ENCODE results near the gene CAB39. TPM values are rescaled to one million over a fixed set of nuclear protein-coding genes. Genes with fewer than 3 reads are reported as not detected.

Gene CAB39
- total RNA-seq, 1 experiment from 2014 or later: 86.1 TPM

DNA sequence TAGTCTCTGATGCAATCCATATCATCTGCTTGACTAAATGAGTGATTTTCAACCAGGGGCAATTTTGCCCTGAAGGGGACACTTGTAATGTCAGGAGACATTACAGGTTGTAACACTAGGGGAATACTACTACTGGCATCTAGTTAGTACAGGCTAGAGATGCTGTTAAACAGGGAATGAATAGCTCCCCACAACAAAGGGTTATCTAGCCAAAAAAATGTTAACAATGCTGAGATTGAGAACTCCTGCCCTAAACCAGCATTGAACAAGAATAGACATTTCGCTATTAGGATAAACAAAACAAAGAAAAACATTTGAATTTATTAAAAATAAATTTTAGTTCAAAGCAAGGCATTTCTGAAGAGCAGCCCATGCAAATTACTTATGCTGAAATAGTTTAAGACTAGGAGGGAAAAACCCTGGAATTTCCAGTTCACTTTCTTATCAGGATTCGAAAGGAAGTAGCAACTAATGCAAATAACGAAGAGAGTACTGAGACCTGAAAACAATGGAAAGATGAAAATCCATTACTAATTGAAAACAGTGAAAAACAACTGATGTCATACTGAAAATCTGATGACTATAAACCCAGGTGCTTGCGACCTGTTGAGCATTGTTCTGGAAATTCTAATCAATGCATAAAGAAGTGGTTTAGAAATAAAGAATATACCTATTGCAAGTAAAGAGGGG is 53.1 kb downstream of the CAB39 start:
- no peak for DNase-seq
- no TSS peak for BruUV-seq (replicated peaks)
- Histone ChIP-seq H3K4me3 (no peak overlapping the region), H3K9me3 (ENCODE audit: insufficient read depth, low read depth) (peaks cover 9% of the 10 kb centered on the region; the same call in 1 of the 2 replicates), H3F3A (ENCODE audit: insufficient read depth, low read depth) (peaks cover 35% of the 10 kb centered on the region), H3K27ac (no peak overlapping the region), H4K20me1 (ENCODE audit: insufficient read depth) (no peaks in the 10 kb centered on the region; the same call in 1 of the 2 replicates), H3K27me3 (ENCODE audit: insufficient read depth, low read depth) (no peaks in the 10 kb centered on the region), H3K9me2 (ENCODE audit: insufficient read depth) (no peaks in the 10 kb centered on the region), H3K79me2 (ENCODE audit: low read depth) (peaks cover 48% of the 10 kb centered on the region), H3K4me1 (replicated peaks; ENCODE audit: insufficient read depth) (no peaks in the 10 kb centered on the region), H3K36me3 (ENCODE audit: low read depth) (peaks cover 60% of the 10 kb centered on the region), H3K4me2 (no peak overlapping the region), H2AFZ (no peak overlapping the region)
- TF ChIP-seq, protein P1, sequence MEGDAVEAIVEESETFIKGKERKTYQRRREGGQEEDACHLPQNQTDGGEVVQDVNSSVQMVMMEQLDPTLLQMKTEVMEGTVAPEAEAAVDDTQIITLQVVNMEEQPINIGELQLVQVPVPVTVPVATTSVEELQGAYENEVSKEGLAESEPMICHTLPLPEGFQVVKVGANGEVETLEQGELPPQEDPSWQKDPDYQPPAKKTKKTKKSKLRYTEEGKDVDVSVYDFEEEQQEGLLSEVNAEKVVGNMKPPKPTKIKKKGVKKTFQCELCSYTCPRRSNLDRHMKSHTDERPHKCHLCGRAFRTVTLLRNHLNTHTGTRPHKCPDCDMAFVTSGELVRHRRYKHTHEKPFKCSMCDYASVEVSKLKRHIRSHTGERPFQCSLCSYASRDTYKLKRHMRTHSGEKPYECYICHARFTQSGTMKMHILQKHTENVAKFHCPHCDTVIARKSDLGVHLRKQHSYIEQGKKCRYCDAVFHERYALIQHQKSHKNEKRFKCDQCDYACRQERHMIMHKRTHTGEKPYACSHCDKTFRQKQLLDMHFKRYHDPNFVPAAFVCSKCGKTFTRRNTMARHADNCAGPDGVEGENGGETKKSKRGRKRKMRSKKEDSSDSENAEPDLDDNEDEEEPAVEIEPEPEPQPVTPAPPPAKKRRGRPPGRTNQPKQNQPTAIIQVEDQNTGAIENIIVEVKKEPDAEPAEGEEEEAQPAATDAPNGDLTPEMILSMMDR (conservative IDR thresholded peaks at IDR 0.05): no peak
- no peak for TF ChIP-seq EZH2 (IDR thresholded peaks at IDR 0.05; ENCODE audit: low read depth)
- ChIA-PET CTCF (interaction anchor here (0.6 kb wide), 1 partner anchor 41 kb away, joined by 3 read pairs; no protein-coding TSS in a partner anchor), POLR2A (ENCODE audit: unreplicated experiment) (no interaction called here)
- intact Hi-C loops (cut with micrococcal nuclease; ENCODE audit: unreplicated experiment): no loop called here

DNA sequence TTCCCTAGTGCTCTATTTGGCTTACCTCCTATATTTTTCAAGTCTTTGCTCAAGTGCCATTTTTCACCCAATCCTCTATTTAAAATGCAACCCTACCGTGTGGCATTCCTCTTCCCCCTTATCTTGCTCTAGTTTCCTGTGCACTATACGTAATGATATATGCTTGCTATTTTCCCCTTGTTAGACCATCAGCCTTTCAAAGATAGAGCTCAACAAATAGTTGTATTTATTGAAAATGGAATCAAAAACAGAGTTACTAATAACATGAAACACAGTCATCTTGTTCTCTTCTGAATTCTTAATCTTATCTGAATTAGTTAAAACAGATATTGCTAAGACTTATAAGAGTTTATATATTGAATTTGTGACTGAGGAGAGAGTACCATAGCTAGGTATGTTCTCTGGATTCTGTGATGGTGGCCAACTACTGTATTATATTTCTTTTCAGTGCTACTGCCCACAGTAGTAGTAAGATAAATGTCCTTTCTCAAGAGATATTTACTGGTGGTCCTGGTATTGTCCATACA is 55.3 kb downstream of the CAB39 start:
- Histone ChIP-seq H3K4me1 (replicated peaks; ENCODE audit: insufficient read depth) (no peaks in the 10 kb centered on the region), H3K9me3 (ENCODE audit: insufficient read depth, low read depth) (0 out of 2 replicates have a peak, but pooled peaks cover 9% of the 10 kb centered on the region), H3K27me3 (ENCODE audit: insufficient read depth, low read depth) (no peaks in the 10 kb centered on the region), H3K79me2 (ENCODE audit: low read depth) (peaks cover 46% of the 10 kb centered on the region), H2AFZ (no peak overlapping the region), H3K36me3 (ENCODE audit: low read depth) (peaks cover 54% of the 10 kb centered on the region), H3K4me2 (no peak overlapping the region), H3K27ac (no peak overlapping the region), H3K4me3 (no peak overlapping the region), H4K20me1 (ENCODE audit: insufficient read depth) (no peaks in the 10 kb centered on the region), H3K9me2 (ENCODE audit: insufficient read depth) (no peaks in the 10 kb centered on the region), H3F3A (ENCODE audit: insufficient read depth, low read depth) (peaks cover 33% of the 10 kb centered on the region; the same call in 1 of the 2 replicates)
- POLR2A ChIA-PET (ENCODE audit: unreplicated experiment): no interaction called here
- intact Hi-C loops (cut with micrococcal nuclease; ENCODE audit: unreplicated experiment): no loop called here
- DNase-seq: no peak
- BruUV-seq (replicated peaks): no TSS peak
- TF ChIP-seq EZH2 (IDR thresholded peaks at IDR 0.05; ENCODE audit: low read depth): no peak
- TF ChIP-seq, protein P1 (conservative IDR thresholded peaks at IDR 0.05): no peak
- CTCF ChIA-PET: no interaction called here

DNA sequence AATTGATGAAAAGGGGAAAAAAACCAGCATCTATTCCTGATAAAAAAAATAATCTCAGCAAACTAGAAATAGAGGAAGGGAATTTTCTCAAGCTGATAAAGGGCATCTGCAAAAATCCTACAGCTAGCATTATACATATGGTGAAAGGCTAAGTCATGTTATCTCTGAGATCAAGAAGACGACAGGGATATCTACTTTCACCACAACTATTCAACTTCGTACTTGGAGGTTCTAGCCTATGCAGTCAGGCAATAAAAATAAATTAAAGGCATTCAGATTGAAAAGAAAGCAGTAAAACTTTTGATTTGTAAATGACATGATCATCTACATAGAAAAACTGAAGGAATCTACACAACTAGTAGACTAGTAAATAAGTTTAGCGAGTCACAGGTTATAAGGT is 58.2 kb downstream of the CAB39 start:
- H4K20me1 ChIP-seq (ENCODE audit: insufficient read depth): no peaks in the 10 kb centered on the region
- H3K4me1 ChIP-seq (replicated peaks; ENCODE audit: insufficient read depth): peaks cover 26% of the 10 kb centered on the region
- no peak for TF ChIP-seq EZH2 (IDR thresholded peaks at IDR 0.05; ENCODE audit: low read depth)
- TF ChIP-seq, protein P1 (conservative IDR thresholded peaks at IDR 0.05): no peak
- no peak overlapping the region for H3K27ac ChIP-seq
- H3F3A ChIP-seq (ENCODE audit: insufficient read depth, low read depth): peaks cover 50% of the 10 kb centered on the region
- peaks cover 15% of the 10 kb centered on the region; the same call in 1 of the 2 replicates for H3K9me3 ChIP-seq (ENCODE audit: insufficient read depth, low read depth)
- H3K27me3 ChIP-seq (ENCODE audit: insufficient read depth, low read depth): no peaks in the 10 kb centered on the region
- BruUV-seq (replicated peaks): no TSS peak
- H3K79me2 ChIP-seq (ENCODE audit: low read depth): peaks cover 51% of the 10 kb centered on the region
- intact Hi-C loops (cut with micrococcal nuclease; ENCODE audit: unreplicated experiment): no loop called here
- H3K4me2 ChIP-seq: no peak overlapping the region
- CTCF ChIA-PET: no interaction called here
- H2AFZ ChIP-seq: no peak overlapping the region
- H3K9me2 ChIP-seq (ENCODE audit: insufficient read depth): no peaks in the 10 kb centered on the region
- H3K4me3 ChIP-seq: no peak overlapping the region
- POLR2A ChIA-PET (ENCODE audit: unreplicated experiment): interaction anchor here (0.6 kb wide), 1 partner anchor 10 kb away, joined by 3 read pairs; no protein-coding TSS in a partner anchor
- peaks cover 66% of the 10 kb centered on the region for H3K36me3 ChIP-seq (ENCODE audit: low read depth)
- DNase-seq: no peak

Data from PC-9 (cell line).